IMR-90 (cell line): ENCODE results near the gene MGAT3. TPM values are rescaled to one million over a fixed set of nuclear protein-coding genes. Genes with fewer than 3 reads are reported as not detected.

ENCODE experiments used
- ATAC-seq: fragments of 200-7000 bp; cut with Tn5 transposase; 2 replicates; pipeline ENCODE4 v1.9.1; 2020; ENCODE audit warnings: low read depth, mild to moderate bottlenecking, moderate library complexity
- BruUV-seq: library from RNA; stranded (reverse); fragments of 400-500 nt; replicated peaks from 2 replicates; lab custom pipeline; 2021; lab: Mats Ljungman, UMichigan
- CTCF ChIA-PET: fragments of 300-600 bp; formaldehyde crosslinking; extraction: SDS; loops from one replicate; lab custom pipeline; 2021; ENCODE audit warnings: antibody characterized with exemption; lab: Yijun Ruan, JAX
- POLR2A ChIA-PET: fragments of 300-600 bp; sonication (Branson Sonifier 250); formaldehyde crosslinking; loops from one replicate; lab custom pipeline; 2022; ENCODE audit warnings: antibody characterized with exemption; ENCODE audit not compliant: unreplicated experiment; lab: Charles Lee
- DNase-seq: peaks from one replicate; pipeline ENCODE4 v3.0.0; 2013
- H2AFZ ChIP-seq: replicated peaks from 2 replicates; pipeline ENCODE3; 2013; ENCODE audit warnings: low read length, mild to moderate bottlenecking; ENCODE audit not compliant: poor library complexity
- H2AK5ac ChIP-seq: 2 replicates; pipeline ENCODE4 v1.6.1; 2013; ENCODE audit warnings: low read depth, low read length, inconsistent platforms
- H2AK9ac ChIP-seq: replicated peaks from 2 replicates; pipeline ENCODE3; 2013; ENCODE audit warnings: mild to moderate bottlenecking, low read depth, low read length, moderate library complexity; ENCODE audit not compliant: poor library complexity
- H2BK120ac ChIP-seq: 2 replicates; pipeline ENCODE4 v1.6.1; 2013; ENCODE audit warnings: low read depth, low read length, inconsistent platforms
- H2BK15ac ChIP-seq: 3 replicates; pipeline ENCODE4 v1.6.1; 2013; ENCODE audit warnings: low read depth, low read length, inconsistent platforms
- H2BK20ac ChIP-seq: 2 replicates; pipeline ENCODE4 v1.6.1; 2013; ENCODE audit warnings: low read depth, mild to moderate bottlenecking, inconsistent platforms, low read length, moderate library complexity
- H2BK5ac ChIP-seq: 2 replicates; pipeline ENCODE4 v1.6.1; 2013; ENCODE audit warnings: mild to moderate bottlenecking, low read depth, low read length, inconsistent platforms; ENCODE audit not compliant: poor library complexity, severe bottlenecking
- H3K14ac ChIP-seq: replicated peaks from 2 replicates; pipeline ENCODE4 v1.6.1; 2013; ENCODE audit warnings: low read depth, low read length, inconsistent platforms
- H3K18ac ChIP-seq: 2 replicates; pipeline ENCODE4 v1.6.1; 2013; ENCODE audit warnings: low read depth, low read length, control low read depth
- H3K23ac ChIP-seq: 2 replicates; pipeline ENCODE4 v1.6.1; 2013; ENCODE audit warnings: low read depth, low read length, inconsistent platforms
- H3K27ac ChIP-seq: 2 replicates; pipeline ENCODE4 v1.5.1; 2013; ENCODE audit warnings: mild to moderate bottlenecking, control low read depth, low read length; ENCODE audit not compliant: insufficient read depth
- H3K27me3 ChIP-seq: 2 replicates; pipeline ENCODE4 v1.6.1; 2013; ENCODE audit warnings: low read length; ENCODE audit not compliant: control insufficient read depth, insufficient read depth
- H3K36me3 ChIP-seq: 2 replicates; pipeline ENCODE4 v1.6.1; 2013; ENCODE audit warnings: low read length, mixed read lengths; ENCODE audit not compliant: control insufficient read depth, insufficient read depth
- H3K4ac ChIP-seq: 2 replicates; pipeline ENCODE4 v1.6.1; 2013; ENCODE audit warnings: low read depth, low read length, inconsistent platforms
- H3K4me1 ChIP-seq: 2 replicates; pipeline ENCODE4 v1.6.1; 2013; ENCODE audit warnings: low read length, mixed read lengths; ENCODE audit not compliant: control insufficient read depth, insufficient read depth
- H3K4me2 ChIP-seq: 2 replicates; pipeline ENCODE4 v1.6.1; 2013; ENCODE audit warnings: low read depth, mild to moderate bottlenecking, control low read depth, low read length, moderate library complexity
- H3K4me3 ChIP-seq: 2 replicates; pipeline ENCODE4 v1.5.1; 2013; ENCODE audit warnings: low read depth, mild to moderate bottlenecking, control low read depth, low read length, moderate library complexity; ENCODE audit not compliant: insufficient read depth
- H3K56ac ChIP-seq: 2 replicates; pipeline ENCODE4 v1.6.1; 2013; ENCODE audit warnings: low read length, inconsistent platforms; ENCODE audit not compliant: insufficient read depth; ENCODE audit errors: extremely low read depth
- H3K79me1 ChIP-seq, 2 experiments: 2 replicates each; pipeline ENCODE4 v1.6.1; 2013; ENCODE audit warnings: low read length in 2 of 2, inconsistent platforms in 1 of 2, low read depth in 1 of 2
- H3K9ac ChIP-seq: 2 replicates; pipeline ENCODE4 v1.6.1; 2013; ENCODE audit warnings: low read depth, low read length, control low read depth
- H3K9me1 ChIP-seq: 2 replicates; pipeline ENCODE4 v1.6.1; 2013; ENCODE audit warnings: low read length, inconsistent platforms; ENCODE audit not compliant: insufficient read depth
- H3K9me3 ChIP-seq: 2 replicates; pipeline ENCODE4 v1.6.1; 2013; ENCODE audit warnings: low read length; ENCODE audit not compliant: control insufficient read depth, insufficient read depth
- H4K20me1 ChIP-seq: 2 replicates; pipeline ENCODE4 v1.6.1; 2013; ENCODE audit warnings: low read length, inconsistent platforms; ENCODE audit not compliant: insufficient read depth
- H4K5ac ChIP-seq: 2 replicates; pipeline ENCODE4 v1.6.1; 2013; ENCODE audit warnings: mild to moderate bottlenecking, low read depth, low read length, control low read depth
- H4K8ac ChIP-seq, 2 experiments: 2 replicates each; pipeline ENCODE4 v1.6.1; 2013; ENCODE audit warnings: low read depth in 2 of 2, low read length in 2 of 2, control low read depth in 1 of 2, inconsistent platforms in 1 of 2
- H4K91ac ChIP-seq: 2 replicates; pipeline ENCODE4 v1.6.1; 2013; ENCODE audit warnings: low read depth, low read length, inconsistent platforms; ENCODE audit not compliant: insufficient read depth
- BHLHE40 ChIP-seq: fragments of 150-350 bp; IDR thresholded peaks from 2 replicates; pipeline ENCODE4 v1.6.1; 2016; ENCODE audit warnings: mild to moderate bottlenecking, low read depth, low read length
- CEBPB ChIP-seq: IDR thresholded peaks from 2 replicates; pipeline ENCODE4 v1.6.1; 2012; ENCODE audit warnings: low read depth, low read length, improper control_type of control experiment
- CHD1 ChIP-seq: IDR thresholded peaks from 2 replicates; pipeline ENCODE4 v1.6.1; 2012; ENCODE audit warnings: low read depth, low read length, improper control_type of control experiment
- CTCF ChIP-seq: conservative IDR thresholded peaks from 2 replicates; pipeline ENCODE4 v1.5.1; 2012; ENCODE audit warnings: mild to moderate bottlenecking, low read depth, low read length, improper control_type of control experiment
- FOS ChIP-seq: fragments of 150-350 bp; IDR thresholded peaks from 2 replicates; pipeline ENCODE4 v1.6.1; 2016; ENCODE audit warnings: low read depth, low read length
- MAFK ChIP-seq: IDR thresholded peaks from 2 replicates; pipeline ENCODE4 v1.6.1; 2012; ENCODE audit warnings: low read depth, low read length, improper control_type of control experiment
- MAZ ChIP-seq: IDR thresholded peaks from 2 replicates; pipeline ENCODE4 v1.6.1; 2012; ENCODE audit warnings: low read depth, mild to moderate bottlenecking, low read length, improper control_type of control experiment, moderate library complexity, borderline replicate concordance
- MXI1 ChIP-seq: IDR thresholded peaks from 2 replicates; pipeline ENCODE4 v1.6.1; 2012; ENCODE audit warnings: low read depth, mild to moderate bottlenecking, low read length, moderate library complexity, borderline replicate concordance
- NFE2L2 ChIP-seq: fragments of 150-350 bp; IDR thresholded peaks from 2 replicates; pipeline ENCODE4 v1.6.1; 2016; ENCODE audit warnings: low read depth, mild to moderate bottlenecking, low read length
- POLR2A ChIP-seq: IDR thresholded peaks from 2 replicates; pipeline ENCODE4 v1.6.1; 2012; ENCODE audit warnings: mild to moderate bottlenecking, low read depth, low read length
- RAD21 ChIP-seq: IDR thresholded peaks from 2 replicates; pipeline ENCODE4 v1.6.1; 2012; ENCODE audit warnings: low read length, improper control_type of control experiment
- RFX5 ChIP-seq: IDR thresholded peaks from 2 replicates; pipeline ENCODE4 v1.8.0; 2012; ENCODE audit warnings: low read depth, mild to moderate bottlenecking, low read length, moderate library complexity
- SMC3 ChIP-seq: fragments of 150-350 bp; IDR thresholded peaks from 2 replicates; pipeline ENCODE4 v1.6.1; 2016; ENCODE audit warnings: low read depth, mild to moderate bottlenecking, antibody characterized with exemption, low read length, moderate library complexity
- USF2 ChIP-seq: fragments of 150-350 bp; IDR thresholded peaks from 2 replicates; pipeline ENCODE4 v1.6.1; 2017; ENCODE audit warnings: mild to moderate bottlenecking, antibody characterized with exemption, low read length, low read depth
- WGBS, 2 experiments: methylation state at CpG; one replicate each; pipeline versions ENCODE4 v1.1.5 to v1.1.7; 2013; ENCODE audit warnings: missing lambda C conversion rate in 2 of 2; ENCODE audit not compliant: insufficient read length in 1 of 2; ENCODE audit errors: extremely low coverage in 2 of 2; 5-methylcytosine and 5-hydroxymethylcytosine counted together
- dilution Hi-C: fragments of 300-500 bp; cut with HindIII; formaldehyde crosslinking; loops from one replicate; pipeline ENCODE4 v1.14.3; 2018; ENCODE audit warnings: low sequenced_read_pairs; ENCODE audit not compliant: unreplicated experiment
- in situ Hi-C: fragments of 300-500 bp; cut with MboI; formaldehyde crosslinking; loops from 3 replicates; pipeline ENCODE4 v1.14.3; 2019; ENCODE audit warnings: low sequenced_read_pairs, inconsistent platforms, mixed read lengths
- intact Hi-C: fragments of 100-400 bp; cut with micrococcal nuclease; formaldehyde crosslinking; loops from 2 replicates; pipeline ENCODE4 v1.10.0; 2022
- polyA plus RNA-seq, 3 experiments: library from polyadenylated mRNA; depleted of rRNA; stranded (reverse); fragments of >200 nt; gene quantifications; 2 replicates each; pipeline ENCODE4 v1.2.3, GENCODE V29; 2012; ENCODE audit warnings: low replicate concordance in 1 of 3
- total RNA-seq: library from RNA; depleted of rRNA; stranded (reverse); fragments of >200 nt; gene quantifications from 2 replicates; pipeline ENCODE4 v1.2.3, GENCODE V29; 2012
- TF ChIP-seq, protein P1 (sequence below): fragments of 150-350 bp; IDR thresholded peaks from 2 replicates; pipeline ENCODE4 v1.6.1; 2016; ENCODE audit warnings: low read depth, mild to moderate bottlenecking, low read length, moderate library complexity, borderline replicate concordance

Gene MGAT3
- total and polyA plus RNA-seq, 2 of the 4 experiments (the other 2 are of a cell fraction) = 0.36 to 1.1 TPM

GRCh38 chr22:39501644-39502108 is 44.9 kb downstream of the MGAT3 start:
- Histone ChIP-seq H3K36me3 (peaks cover 21% of the 10 kb centered on the region), H4K8ac (peak overlapping the region; percentile 64 to 98; a peak in 3 of 4 replicates), H2BK5ac (no peak overlapping the region), H3K9me1 (peaks cover 6% of the 10 kb centered on the region), H4K5ac (peak overlapping the region; percentile 44), H3K23ac (peak overlapping the region; percentile 11; the same call in 1 of the 2 replicates), H4K91ac (no peak overlapping the region; the same call in 1 of the 2 replicates), H4K20me1 (0 out of 2 replicates have a peak, but pooled peaks cover 11% of the 10 kb centered on the region), H3K4me3 (peak overlapping the region; percentile 47), H3K79me1 (peaks cover 19 to 49% of the 10 kb centered on the region in 2 experiments), H2AK5ac (peak overlapping the region; percentile 47; the same call in 1 of the 2 replicates), H3K4ac (peak overlapping the region; percentile 75), H2BK20ac (no peak overlapping the region), H3K9me3 (no peaks in the 10 kb centered on the region), H2AFZ (peak overlapping the region; percentile 92), H3K9ac (peak overlapping the region; percentile 61), H2AK9ac (peak overlapping the region; percentile 91), H3K4me2 (peak overlapping the region; percentile 84), H3K14ac (peak overlapping the region; percentile 38; the same call in 1 of the 2 replicates), H2BK120ac (peak overlapping the region; percentile 54), H3K27me3 (no peaks in the 10 kb centered on the region), H3K4me1 (peaks cover 10% of the 10 kb centered on the region), H2BK15ac (no peak overlapping the region; the same call in 2 of the 3 replicates), H3K27ac (peak overlapping the region; percentile 45; the same call in 1 of the 2 replicates), H3K18ac (no peak overlapping the region; the same call in 1 of the 2 replicates), H3K56ac (no peak overlapping the region)
- ChIA-PET CTCF (interaction anchor here (1.3 kb wide), 1 partner anchor 13 kb away, joined by 3 read pairs; no protein-coding TSS in a partner anchor), POLR2A (interaction anchor here (0.6 to 0.9 kb wide), 3 partner anchors 18 to 27 kb away, joined by 3 to 23 read pairs (median 4); partner anchors contain the start of gene ATF4)
- BruUV-seq = no TSS peak
- intact Hi-C loops = loop anchor here (2.0 kb wide), 1 partner anchor 17 kb away; no protein-coding TSS in a partner anchor
- in situ Hi-C loops = no loop called here
- no peak for DNase-seq
- dilution Hi-C loops = no loop called here
- 27% methylated on average over 12 of the region's 13 CpGs; no CpG with 5 or more reads in 1 of the 2 experiments for WGBS, 2 experiments
- ATAC-seq = no peak
- TF ChIP-seq CTCF = no peak
- no peak for TF ChIP-seq CEBPB
- no peak for TF ChIP-seq MAFK
- TF ChIP-seq BHLHE40 = no peak
- TF ChIP-seq RFX5 = no peak
- TF ChIP-seq USF2 = no peak
- TF ChIP-seq, protein P1, sequence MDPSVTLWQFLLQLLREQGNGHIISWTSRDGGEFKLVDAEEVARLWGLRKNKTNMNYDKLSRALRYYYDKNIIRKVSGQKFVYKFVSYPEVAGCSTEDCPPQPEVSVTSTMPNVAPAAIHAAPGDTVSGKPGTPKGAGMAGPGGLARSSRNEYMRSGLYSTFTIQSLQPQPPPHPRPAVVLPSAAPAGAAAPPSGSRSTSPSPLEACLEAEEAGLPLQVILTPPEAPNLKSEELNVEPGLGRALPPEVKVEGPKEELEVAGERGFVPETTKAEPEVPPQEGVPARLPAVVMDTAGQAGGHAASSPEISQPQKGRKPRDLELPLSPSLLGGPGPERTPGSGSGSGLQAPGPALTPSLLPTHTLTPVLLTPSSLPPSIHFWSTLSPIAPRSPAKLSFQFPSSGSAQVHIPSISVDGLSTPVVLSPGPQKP = no peak
- no peak for TF ChIP-seq RAD21
- no peak for TF ChIP-seq MXI1
- no peak for TF ChIP-seq FOS
- no peak for TF ChIP-seq MAZ
- no peak for TF ChIP-seq NFE2L2
- no peak for TF ChIP-seq CHD1
- no peak for TF ChIP-seq SMC3
- TF ChIP-seq POLR2A = no peak
